ENCODE data around the gene GADL1. TPM values are rescaled to one million over a fixed set of nuclear protein-coding genes. Genes with fewer than 3 reads are reported as not detected.

GADL1 gene
- total RNA-seq, 1 experiment from 2014 or later: 0.09 TPM

- H3K18ac ChIP-seq (ENCODE audit: insufficient read length, low read depth, low read length): no peak overlapping the region
- H3K14ac ChIP-seq (ENCODE audit: insufficient read depth, low read length): no peak overlapping the region
- H2BK120ac ChIP-seq (ENCODE audit: low read depth, low read length, poor library complexity, severe bottlenecking): no peak overlapping the region
- H4K8ac ChIP-seq (replicated peaks; ENCODE audit: insufficient read length, low read depth, low read length): no peak overlapping the region
- no peak overlapping the region for H3K4me2 ChIP-seq (ENCODE audit: insufficient read depth, insufficient read length, low read length)
- H3K27ac ChIP-seq (ENCODE audit: insufficient read length, low read depth, low read length): no peak overlapping the region
- H2BK5ac ChIP-seq (ENCODE audit: insufficient read length, low read length): no peak overlapping the region
- no peak overlapping the region for H2BK20ac ChIP-seq (ENCODE audit: low read depth, low read length, poor library complexity, severe bottlenecking)
- H3K56ac ChIP-seq (ENCODE audit: insufficient read length, low read depth, low read length): no peak overlapping the region
- peaks cover 6% of the 10 kb centered on the region; the same call in 1 of the 2 replicates for H3K4me1 ChIP-seq (ENCODE audit: insufficient read depth, low read length)
- Mint-ChIP-seq H3K36me3 (ENCODE audit: insufficient read depth in 1 of 3, low read depth in 3 of 3) (peaks cover 12 to 19% (median 15%) of the 10 kb centered on the region in 3 experiments), H3K27ac (peak overlapping the region in 2 of 3 experiments; percentile 41 to 78; a peak in 2 of 7 replicates), H3K4me1 (peaks cover 27 to 39% of the 10 kb centered on the region in 2 experiments), H3K9me3 (peaks cover 2 to 6% of the 10 kb centered on the region in 2 experiments; a peak in 4 of 5 replicates), H3K27me3 (ENCODE audit: low read depth) (no peaks in the 10 kb centered on the region), H3K4me3 (no peak overlapping the region)
- no peak for DNase-seq
- TF ChIP-seq, protein P1, sequence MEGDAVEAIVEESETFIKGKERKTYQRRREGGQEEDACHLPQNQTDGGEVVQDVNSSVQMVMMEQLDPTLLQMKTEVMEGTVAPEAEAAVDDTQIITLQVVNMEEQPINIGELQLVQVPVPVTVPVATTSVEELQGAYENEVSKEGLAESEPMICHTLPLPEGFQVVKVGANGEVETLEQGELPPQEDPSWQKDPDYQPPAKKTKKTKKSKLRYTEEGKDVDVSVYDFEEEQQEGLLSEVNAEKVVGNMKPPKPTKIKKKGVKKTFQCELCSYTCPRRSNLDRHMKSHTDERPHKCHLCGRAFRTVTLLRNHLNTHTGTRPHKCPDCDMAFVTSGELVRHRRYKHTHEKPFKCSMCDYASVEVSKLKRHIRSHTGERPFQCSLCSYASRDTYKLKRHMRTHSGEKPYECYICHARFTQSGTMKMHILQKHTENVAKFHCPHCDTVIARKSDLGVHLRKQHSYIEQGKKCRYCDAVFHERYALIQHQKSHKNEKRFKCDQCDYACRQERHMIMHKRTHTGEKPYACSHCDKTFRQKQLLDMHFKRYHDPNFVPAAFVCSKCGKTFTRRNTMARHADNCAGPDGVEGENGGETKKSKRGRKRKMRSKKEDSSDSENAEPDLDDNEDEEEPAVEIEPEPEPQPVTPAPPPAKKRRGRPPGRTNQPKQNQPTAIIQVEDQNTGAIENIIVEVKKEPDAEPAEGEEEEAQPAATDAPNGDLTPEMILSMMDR (conservative IDR thresholded peaks at IDR 0.05): no peak
- H4K91ac ChIP-seq (ENCODE audit: insufficient read length, low read depth, low read length): no peak overlapping the region
- H3K27me3 ChIP-seq (ENCODE audit: insufficient read depth, low read length): no peaks in the 10 kb centered on the region
- no peak overlapping the region for H3T11ph ChIP-seq (ENCODE audit: low read length)
- whole genome bisulfite sequencing (ENCODE audit: extremely low coverage, insufficient read length, low lambda C conversion rate): no CpG with 5 or more reads among the region's 3 CpGs
- H3K23ac ChIP-seq (ENCODE audit: insufficient read length, low read depth, low read length): no peak overlapping the region
- H3K9me3 ChIP-seq (ENCODE audit: control insufficient read depth, low read depth, low read length): no peaks in the 10 kb centered on the region
- H3K79me1 ChIP-seq (ENCODE audit: insufficient read depth, low read depth, low read length, poor library complexity, severe bottlenecking): no peaks in the 10 kb centered on the region
- H3K23me2 ChIP-seq (ENCODE audit: insufficient read length, low read depth, low read length, poor library complexity, severe bottlenecking): no peaks in the 10 kb centered on the region
- H2AFZ ChIP-seq (ENCODE audit: low read length): no peak overlapping the region
- no peak overlapping the region for H2BK12ac ChIP-seq (ENCODE audit: insufficient read length, low read depth, low read length)
- H4K20me1 ChIP-seq (ENCODE audit: control insufficient read depth, insufficient read depth, insufficient read length): no peaks in the 10 kb centered on the region
- no peak overlapping the region for H2AK5ac ChIP-seq (ENCODE audit: insufficient read length, low read length)
- H4K5ac ChIP-seq (ENCODE audit: insufficient read length, low read depth, low read length): no peak overlapping the region
- no peak overlapping the region for H3K4ac ChIP-seq (ENCODE audit: low read depth, low read length)
- no peaks in the 10 kb centered on the region for H3K79me2 ChIP-seq (ENCODE audit: insufficient read depth, low read length)
- no peak overlapping the region for H3K9ac ChIP-seq (ENCODE audit: extremely low read depth, insufficient read length, low read length)
- H2BK15ac ChIP-seq (ENCODE audit: low read depth, low read length): no peak overlapping the region
Measured at GRCh38 chr3:30696403-30696819, 198.1 kb downstream of the GADL1 start.

Data from H9 (cell line).